Measurements from ENCODE around the gene UBQLN1.
"Not testable (repeated sequence)": the region's sequence is repeated elsewhere in the genome, so short reads cannot be mapped to it uniquely, and the experiment has no call there.

UBQLN1 gene

DNA sequence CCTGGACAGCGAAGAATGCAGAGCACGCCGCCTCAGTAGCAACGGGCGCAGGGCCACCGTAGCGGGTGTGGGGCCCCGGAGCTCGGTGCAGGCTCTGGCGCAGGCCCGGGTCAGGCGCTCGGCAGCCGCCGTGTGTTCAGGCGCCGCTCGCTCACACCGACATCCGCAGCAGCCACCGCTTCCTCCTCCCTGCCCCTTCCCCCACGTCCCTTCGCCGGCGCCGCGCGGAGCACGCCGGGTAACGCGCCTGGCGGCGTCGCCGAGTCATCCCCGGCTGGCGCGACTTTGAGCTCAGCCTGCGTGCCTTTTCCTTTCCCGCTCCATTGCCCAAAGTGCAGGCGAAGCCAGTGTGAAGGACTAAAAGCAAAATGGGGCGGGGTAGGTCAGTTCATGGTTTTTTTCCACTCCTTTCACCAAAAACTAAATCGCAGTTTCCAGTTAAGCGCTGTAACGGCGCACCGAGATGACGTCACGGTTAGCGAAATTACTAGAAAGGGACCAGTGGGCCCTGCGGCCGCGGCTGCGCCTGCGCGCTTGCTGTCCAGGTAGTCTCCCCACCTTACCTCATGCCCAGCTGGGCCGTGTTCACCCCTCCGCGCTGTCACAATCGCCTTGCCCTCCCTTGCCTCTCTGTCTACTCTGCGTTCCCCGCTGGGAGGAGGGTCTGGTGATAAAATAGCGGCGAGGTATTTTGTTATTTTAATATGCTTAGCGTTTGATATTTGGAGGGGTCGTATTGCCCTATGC is at the start of gene UBQLN1:
UBQLN1 (minus strand) TSS at position 191 of the 747 bp plus-strand sequence. CDS start 279 bp downstream, outside the sequence.
- no peaks in the 10 kb centered on the region for H3K27me3 ChIP-seq (ENCODE audit: control insufficient read depth in 1 of 2, insufficient read depth in 2 of 2, low read length in 2 of 2)
- H3K4me3 ChIP-seq (ENCODE audit: low read length in 2 of 2) = peak within 1 kb of the TSS; percentile 87 to 96
- H3K27ac ChIP-seq (ENCODE audit: low read length) = peak within 1 kb of the TSS; percentile 96
- peak within 1 kb of the TSS; percentile 95 to 98 for H3K9ac ChIP-seq (ENCODE audit: low read length in 2 of 2)
- H3K36me3 ChIP-seq (ENCODE audit: control insufficient read depth in 2 of 2, insufficient read depth in 2 of 2, low read length in 2 of 2) = no peaks in the 10 kb centered on the region
- peaks cover 3% of the 10 kb centered on the region for H3K4me1 ChIP-seq (ENCODE audit: control insufficient read depth, insufficient read depth, low read length)
- no peaks in the 10 kb centered on the region for H3K9me3 ChIP-seq (ENCODE audit: control insufficient read depth in 2 of 2, low read length in 2 of 2)

DNA sequence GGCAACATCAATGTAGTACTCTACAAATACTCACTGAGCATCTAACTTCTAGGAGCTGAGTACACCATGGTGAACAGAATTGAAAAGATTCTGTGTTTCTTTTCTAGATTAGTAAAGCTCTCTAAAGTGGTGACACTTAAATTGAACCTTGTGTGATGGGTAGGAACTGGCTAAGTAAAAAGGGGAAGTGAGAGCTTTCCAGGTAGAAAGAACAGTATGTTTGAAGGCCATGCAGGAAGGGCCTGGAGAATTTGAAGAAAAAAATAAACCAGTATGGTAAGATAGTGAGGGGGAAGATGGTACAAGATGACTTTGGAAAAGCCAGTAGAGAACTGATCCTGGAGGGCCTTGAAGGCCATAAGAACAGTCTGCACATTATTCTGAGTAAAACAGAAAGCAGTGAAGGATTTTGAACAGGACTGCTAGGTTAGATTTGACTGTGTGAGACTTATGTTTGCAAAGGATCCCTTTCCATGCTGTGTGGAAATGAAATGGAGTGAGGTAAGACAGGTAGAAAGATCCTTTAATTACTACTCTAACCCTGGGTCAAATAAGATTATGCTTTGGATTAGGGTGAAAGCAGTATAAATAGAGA is 46.7 kb upstream of the UBQLN1 start:
- Histone ChIP-seq H3K27me3 (ENCODE audit: control insufficient read depth in 1 of 2, insufficient read depth in 2 of 2, low read length in 2 of 2) (no peaks in the 10 kb centered on the region), H3K9me3 (ENCODE audit: control insufficient read depth in 2 of 2, low read length in 2 of 2) (no peaks in the 10 kb centered on the region), H3K4me1 (ENCODE audit: control insufficient read depth, insufficient read depth, low read length) (no peaks in the 10 kb centered on the region), H3K36me3 (ENCODE audit: control insufficient read depth in 2 of 2, insufficient read depth in 2 of 2, low read length in 2 of 2) (peaks cover 2 to 4% of the 10 kb centered on the region in 2 donors), H3K9ac (ENCODE audit: low read length in 2 of 2) (no peak overlapping the region), H3K27ac (ENCODE audit: low read length) (no peak overlapping the region), H3K4me3 (ENCODE audit: low read length in 2 of 2) (no peak overlapping the region)

DNA sequence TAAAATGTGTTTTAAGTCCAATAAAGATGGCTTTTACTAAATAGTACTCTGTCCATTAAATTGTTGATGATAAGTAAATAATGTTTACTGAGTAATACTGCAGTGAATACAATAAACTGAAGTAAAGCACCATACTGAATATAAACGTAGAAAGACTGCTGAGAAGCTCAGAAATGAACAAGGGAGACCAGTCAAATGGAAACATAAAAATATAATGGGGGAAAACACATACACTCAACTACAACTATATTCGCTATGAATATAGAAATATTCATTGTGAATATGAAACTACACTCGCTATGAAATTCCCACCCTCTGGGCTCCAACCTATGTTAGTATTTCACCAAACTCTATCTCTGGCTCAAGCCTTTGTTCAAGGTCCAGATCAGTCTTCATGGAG is 41.9 kb upstream of the UBQLN1 start:
- H3K4me1 ChIP-seq (ENCODE audit: control insufficient read depth, insufficient read depth, low read length) = no peaks in the 10 kb centered on the region
- H3K36me3 ChIP-seq (ENCODE audit: control insufficient read depth in 2 of 2, insufficient read depth in 2 of 2, low read length in 2 of 2) = peaks cover 4% of the 10 kb centered on the region in 2 donors
- H3K4me3 ChIP-seq (ENCODE audit: low read length in 2 of 2) = no peak overlapping the region
- no peaks in the 10 kb centered on the region for H3K27me3 ChIP-seq (ENCODE audit: control insufficient read depth in 1 of 2, insufficient read depth in 2 of 2, low read length in 2 of 2)
- H3K27ac ChIP-seq (ENCODE audit: low read length) = no peak overlapping the region
- H3K9ac ChIP-seq (ENCODE audit: low read length in 2 of 2) = no peak overlapping the region
- no peaks in the 10 kb centered on the region for H3K9me3 ChIP-seq (ENCODE audit: control insufficient read depth in 2 of 2, low read length in 2 of 2)

DNA sequence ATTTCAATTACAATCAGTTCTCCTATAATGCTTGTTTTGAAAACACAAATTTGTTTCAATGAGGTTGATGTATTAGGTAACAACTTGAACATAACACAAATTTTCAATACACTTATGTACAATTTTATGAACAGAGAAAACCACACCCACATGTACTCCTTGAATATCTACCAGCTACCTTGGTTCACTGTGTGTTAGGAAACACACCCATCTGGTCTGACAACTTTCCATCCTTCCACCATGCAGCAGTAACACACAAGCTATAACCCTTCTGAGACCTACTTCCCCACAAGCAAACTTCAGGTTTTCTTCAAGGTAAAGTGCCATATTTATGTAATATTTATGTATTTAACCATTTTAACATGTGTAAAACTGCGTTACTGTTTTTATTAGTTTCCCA is 36.4 kb upstream of the UBQLN1 start:
- Histone ChIP-seq H3K4me1 (ENCODE audit: control insufficient read depth, insufficient read depth, low read length) (no peaks in the 10 kb centered on the region), H3K9me3 (ENCODE audit: control insufficient read depth in 2 of 2, low read length in 2 of 2) (no peaks in the 10 kb centered on the region), H3K9ac (ENCODE audit: low read length in 2 of 2) (no peak overlapping the region), H3K4me3 (ENCODE audit: low read length in 2 of 2) (no peak overlapping the region), H3K36me3 (ENCODE audit: control insufficient read depth in 2 of 2, insufficient read depth in 2 of 2, low read length in 2 of 2) (peaks cover 2 to 8% of the 10 kb centered on the region in 2 donors), H3K27ac (ENCODE audit: low read length) (no peak overlapping the region), H3K27me3 (ENCODE audit: control insufficient read depth in 1 of 2, insufficient read depth in 2 of 2, low read length in 2 of 2) (no peaks in the 10 kb centered on the region)

DNA sequence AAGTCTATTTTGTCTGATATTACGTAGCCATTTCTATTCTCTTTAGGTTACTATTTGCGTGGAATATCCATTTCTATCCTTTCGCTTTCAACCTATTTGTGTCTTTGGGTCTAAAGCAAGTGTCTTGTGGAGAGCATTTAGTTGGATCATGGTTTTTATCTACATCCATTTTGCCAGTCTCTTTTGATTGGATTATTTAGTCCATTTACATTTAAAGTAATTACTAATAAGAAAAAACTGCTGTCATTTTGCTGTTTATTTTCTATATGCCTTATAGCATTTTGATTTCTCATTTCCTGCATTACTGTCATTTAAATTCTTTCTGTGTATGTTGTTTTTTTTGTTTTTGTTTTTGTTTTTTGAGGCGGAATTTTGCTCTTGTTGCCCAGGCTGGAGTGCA is 26.0 kb upstream of the UBQLN1 start:
- H3K9ac ChIP-seq (ENCODE audit: low read length in 2 of 2) = no peak overlapping the region
- H3K27ac ChIP-seq (ENCODE audit: low read length) = no peak overlapping the region
- H3K4me3 ChIP-seq (ENCODE audit: low read length in 2 of 2) = no peak overlapping the region
- no peaks in the 10 kb centered on the region for H3K27me3 ChIP-seq (ENCODE audit: control insufficient read depth in 1 of 2, insufficient read depth in 2 of 2, low read length in 2 of 2)
- H3K36me3 ChIP-seq (ENCODE audit: control insufficient read depth in 2 of 2, insufficient read depth in 2 of 2, low read length in 2 of 2) = peaks cover 0 to 5% of the 10 kb centered on the region in 2 donors
- H3K9me3 ChIP-seq (ENCODE audit: control insufficient read depth in 2 of 2, low read length in 2 of 2) = no peaks in the 10 kb centered on the region
- H3K4me1 ChIP-seq (ENCODE audit: control insufficient read depth, insufficient read depth, low read length) = no peaks in the 10 kb centered on the region

DNA sequence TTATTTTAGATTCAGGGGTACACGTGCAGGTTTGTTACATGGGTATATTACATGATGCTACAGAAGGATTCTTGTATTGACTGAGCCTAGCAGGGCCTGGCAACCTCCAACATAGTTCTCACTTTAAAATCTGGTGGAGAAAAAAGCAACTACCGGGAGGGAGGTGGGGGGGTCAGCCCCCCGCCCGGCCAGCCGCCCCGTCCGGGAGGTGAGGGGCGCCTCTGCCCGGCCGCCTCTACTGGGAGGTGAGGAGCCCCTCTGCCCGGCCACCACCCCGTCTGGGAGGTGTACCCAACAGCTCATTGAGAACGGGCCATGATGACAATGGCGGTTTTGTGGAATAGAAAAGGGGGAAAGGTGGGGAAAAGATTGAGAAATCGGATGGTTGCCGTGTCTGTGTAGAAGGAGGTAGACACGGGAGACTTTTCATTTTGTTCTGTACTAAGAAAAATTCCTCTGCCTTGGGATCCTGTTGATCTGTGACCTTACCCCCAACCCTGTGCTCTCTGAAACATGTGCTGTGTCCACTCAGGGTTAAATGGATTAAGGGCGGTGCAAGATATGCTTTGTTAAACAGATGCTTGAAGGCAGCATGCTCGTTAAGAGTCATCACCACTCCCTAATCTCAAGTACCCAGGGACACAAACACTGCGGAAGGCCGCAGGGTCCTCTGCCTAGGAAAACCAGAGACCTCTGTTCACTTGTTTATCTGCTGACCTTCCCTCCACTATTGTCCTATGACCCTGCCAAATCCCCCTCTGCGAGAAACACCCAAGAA is 21.0 kb upstream of the UBQLN1 start:
- H3K27me3 ChIP-seq (ENCODE audit: control insufficient read depth in 1 of 2, insufficient read depth in 2 of 2, low read length in 2 of 2); H3K9ac ChIP-seq (ENCODE audit: low read length in 2 of 2); H3K27ac ChIP-seq (ENCODE audit: low read length); H3K4me1 ChIP-seq (ENCODE audit: control insufficient read depth, insufficient read depth, low read length); H3K9me3 ChIP-seq (ENCODE audit: control insufficient read depth in 2 of 2, low read length in 2 of 2); H3K36me3 ChIP-seq (ENCODE audit: control insufficient read depth in 2 of 2, insufficient read depth in 2 of 2, low read length in 2 of 2); H3K4me3 ChIP-seq (ENCODE audit: low read length in 2 of 2): not testable (repeated sequence)

DNA sequence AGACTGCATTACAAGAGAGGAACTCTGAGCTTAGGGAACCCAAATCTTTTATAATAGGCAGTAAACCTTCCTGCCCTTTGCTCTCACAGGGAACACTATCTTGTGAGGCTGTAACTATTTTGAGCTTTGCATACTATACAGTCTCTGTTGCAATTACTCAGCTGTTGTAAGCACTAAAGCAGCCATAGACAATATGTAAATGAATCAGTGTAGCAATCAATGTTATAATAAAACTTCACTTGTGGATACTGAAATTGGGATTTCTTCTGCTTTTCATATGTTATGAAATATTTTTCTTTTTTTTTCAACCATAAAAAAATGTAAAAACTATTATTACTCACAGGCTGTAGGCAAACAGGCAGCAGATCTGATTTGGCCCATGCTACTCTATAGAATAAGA is 16.7 kb upstream of the UBQLN1 start:
- no peaks in the 10 kb centered on the region for H3K4me1 ChIP-seq (ENCODE audit: control insufficient read depth, insufficient read depth, low read length)
- H3K36me3 ChIP-seq (ENCODE audit: control insufficient read depth in 2 of 2, insufficient read depth in 2 of 2, low read length in 2 of 2) = no peaks in the 10 kb centered on the region
- H3K9me3 ChIP-seq (ENCODE audit: control insufficient read depth in 2 of 2, low read length in 2 of 2) = no peaks in the 10 kb centered on the region
- no peak overlapping the region for H3K4me3 ChIP-seq (ENCODE audit: low read length in 2 of 2)
- no peak overlapping the region for H3K9ac ChIP-seq (ENCODE audit: low read length in 2 of 2)
- H3K27ac ChIP-seq (ENCODE audit: low read length) = no peak overlapping the region
- no peaks in the 10 kb centered on the region for H3K27me3 ChIP-seq (ENCODE audit: control insufficient read depth in 1 of 2, insufficient read depth in 2 of 2, low read length in 2 of 2)

DNA sequence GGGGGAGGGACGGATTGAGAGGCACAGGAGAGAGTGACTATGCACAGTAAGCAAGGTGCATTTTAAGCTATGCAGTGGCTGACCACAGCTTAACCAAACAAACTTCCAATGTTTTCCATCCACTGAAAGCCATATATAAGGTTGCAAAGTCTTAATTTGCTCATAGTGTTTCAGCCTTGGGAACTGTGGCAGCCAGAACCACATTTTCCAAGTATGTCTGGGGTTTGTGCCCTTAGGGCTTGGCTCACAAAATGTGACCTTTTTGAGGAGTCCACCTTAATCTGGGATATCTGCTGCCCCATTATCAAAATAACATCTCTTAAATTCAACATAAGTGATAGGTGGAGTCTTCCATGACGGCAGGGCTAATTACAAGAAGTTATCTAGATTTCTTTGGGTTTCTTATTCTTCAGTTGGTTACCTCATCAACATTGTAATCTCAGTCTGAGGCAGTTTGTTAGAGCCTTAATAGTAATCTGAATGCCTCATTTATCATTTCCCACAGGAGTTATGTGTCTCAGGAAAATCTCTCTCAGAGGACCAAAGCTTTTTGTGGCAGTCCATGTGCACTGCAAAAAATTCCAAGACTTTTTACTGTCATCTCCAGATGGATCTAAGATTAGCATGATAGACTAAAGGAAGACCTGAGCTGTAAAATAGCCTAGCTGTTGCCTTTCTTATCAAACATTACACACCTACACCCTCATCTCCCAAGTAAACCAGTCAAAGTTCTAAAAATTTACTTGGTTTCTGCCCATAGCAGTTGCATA is 15.2 kb upstream of the UBQLN1 start:
- no peaks in the 10 kb centered on the region for H3K36me3 ChIP-seq (ENCODE audit: control insufficient read depth in 2 of 2, insufficient read depth in 2 of 2, low read length in 2 of 2)
- H3K27me3 ChIP-seq (ENCODE audit: control insufficient read depth in 1 of 2, insufficient read depth in 2 of 2, low read length in 2 of 2) = no peaks in the 10 kb centered on the region
- no peaks in the 10 kb centered on the region for H3K4me1 ChIP-seq (ENCODE audit: control insufficient read depth, insufficient read depth, low read length)
- no peaks in the 10 kb centered on the region for H3K9me3 ChIP-seq (ENCODE audit: control insufficient read depth in 2 of 2, low read length in 2 of 2)
- H3K27ac ChIP-seq (ENCODE audit: low read length) = no peak overlapping the region
- no peak overlapping the region for H3K9ac ChIP-seq (ENCODE audit: low read length in 2 of 2)
- H3K4me3 ChIP-seq (ENCODE audit: low read length in 2 of 2) = no peak overlapping the region

DNA sequence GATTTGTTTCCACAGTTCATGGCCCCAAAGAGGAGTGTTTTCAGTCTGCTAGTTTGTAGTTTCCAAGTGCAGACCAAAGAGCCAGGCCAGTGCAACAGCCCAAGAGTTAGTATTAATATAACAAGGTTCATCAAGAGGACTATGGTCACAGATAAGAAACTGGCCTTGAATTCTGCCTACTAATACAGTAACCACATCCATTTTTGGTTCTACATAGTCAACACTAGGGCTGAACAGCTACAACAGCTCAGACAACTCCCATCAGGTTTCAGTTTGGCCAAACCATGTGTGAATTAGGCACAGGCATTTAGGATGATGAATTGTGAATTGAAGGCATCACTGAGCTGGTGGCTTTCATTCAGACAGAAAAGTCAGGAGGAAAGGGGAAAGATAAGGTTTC is 13.8 kb upstream of the UBQLN1 start:
- no peak overlapping the region for H3K9ac ChIP-seq (ENCODE audit: low read length in 2 of 2)
- no peaks in the 10 kb centered on the region for H3K27me3 ChIP-seq (ENCODE audit: control insufficient read depth in 1 of 2, insufficient read depth in 2 of 2, low read length in 2 of 2)

DNA sequence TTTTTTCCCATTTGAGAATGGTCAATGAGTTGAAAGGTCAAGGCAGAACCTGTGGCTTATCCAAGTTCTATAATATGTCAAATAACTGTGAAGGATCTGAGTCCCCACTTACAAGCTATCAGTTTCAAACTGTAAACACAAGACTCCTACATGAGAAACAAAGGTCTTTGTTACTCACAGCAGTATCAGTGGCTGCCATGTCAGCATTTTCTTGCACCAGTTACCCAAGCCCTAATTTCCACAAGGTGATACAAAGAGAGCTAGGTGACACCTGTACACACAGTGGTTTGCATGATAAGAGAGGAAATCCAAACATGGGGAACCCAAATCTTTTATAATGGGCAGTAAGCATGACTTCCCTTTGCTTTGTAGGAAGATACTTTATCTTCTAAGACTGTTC is 8.0 kb upstream of the UBQLN1 start:
- Histone ChIP-seq H3K36me3 (ENCODE audit: control insufficient read depth in 2 of 2, insufficient read depth in 2 of 2, low read length in 2 of 2) (no peaks in the 10 kb centered on the region), H3K27me3 (ENCODE audit: control insufficient read depth in 1 of 2, insufficient read depth in 2 of 2, low read length in 2 of 2) (no peaks in the 10 kb centered on the region), H3K4me1 (ENCODE audit: control insufficient read depth, insufficient read depth, low read length) (no peaks in the 10 kb centered on the region), H3K4me3 (ENCODE audit: low read length in 2 of 2) (no peak overlapping the region), H3K27ac (ENCODE audit: low read length) (no peak overlapping the region), H3K9me3 (ENCODE audit: control insufficient read depth in 2 of 2, low read length in 2 of 2) (no peaks in the 10 kb centered on the region), H3K9ac (ENCODE audit: low read length in 2 of 2) (no peak overlapping the region)

More for the DNA sequence above, 13.8 kb upstream of the UBQLN1 start:
- Histone ChIP-seq H3K9me3 (ENCODE audit: control insufficient read depth in 2 of 2, low read length in 2 of 2) (no peaks in the 10 kb centered on the region), H3K36me3 (ENCODE audit: control insufficient read depth in 2 of 2, insufficient read depth in 2 of 2, low read length in 2 of 2) (no peaks in the 10 kb centered on the region), H3K4me1 (ENCODE audit: control insufficient read depth, insufficient read depth, low read length) (no peaks in the 10 kb centered on the region), H3K4me3 (ENCODE audit: low read length in 2 of 2) (no peak overlapping the region), H3K27ac (ENCODE audit: low read length) (no peak overlapping the region)

Data from stomach smooth muscle (tissue), 2 donors.